Measurements from ENCODE around the gene FHIP1A. TPM values are rescaled to one million over a fixed set of nuclear protein-coding genes. Genes with fewer than 3 reads are reported as not detected.
A peak's percentile ranks its signal among the peaks of the same experiment; 100 is the strongest.

Gene FHIP1A
- total RNA-seq, 1 donor from 2014 or later, result 19.3 TPM

GRCh38 chr4:151458148-151458547, 49.2 kb downstream of the FHIP1A start:
- DNase-seq (ENCODE audit: low read depth), result peak; percentile 37

Other genes starting within 250 kb of the FHIP1A start
- gene PRSS48, start 132.0 kb upstream of the FHIP1A start, total RNA-seq, result not detected in 2 replicates
- 9.4 and 22.8 TPM in 2 replicates for gene SH3D19, start 83.6 kb upstream of the FHIP1A start, total RNA-seq